ENCODE results near the gene LDHB. TPM values are rescaled to one million over a fixed set of nuclear protein-coding genes. Genes with fewer than 3 reads are reported as not detected.

LDHB gene
- total RNA-seq, 1 experiment from 2014 or later: 548 TPM

- H4K20me1 ChIP-seq (ENCODE audit: low read length): peaks cover 29% of the 10 kb centered on the region
- H3K9ac ChIP-seq (ENCODE audit: low read length): peak overlapping the region; percentile 86
- no peaks in the 10 kb centered on the region for H3K27me3 ChIP-seq (ENCODE audit: low read length)
- intact Hi-C loops (cut with micrococcal nuclease): loop anchor here (10.0 kb wide), 1 partner anchor 132 kb away; the partner anchor contains the start of gene SPX
- no peak for TF ChIP-seq EZH2 (IDR thresholded peaks at IDR 0.05; ENCODE audit: low read length, unreplicated experiment)
- no peak for TF ChIP-seq EZH2phosphoT487 (IDR thresholded peaks at IDR 0.05; ENCODE audit: borderline replicate concordance, low read length)
- no peak for TF ChIP-seq CTCF (conservative IDR thresholded peaks at IDR 0.05; ENCODE audit: low read depth, low read length)
- peak overlapping the region; percentile 30; the same call in 1 of the 2 replicates for H3K27ac ChIP-seq (ENCODE audit: low read length)
- ChIA-PET CTCF (interaction anchor here (0.6 kb wide), 1 partner anchor 28 kb away, joined by 5 read pairs; no protein-coding TSS in a partner anchor), POLR2A (ENCODE audit: unreplicated experiment) (no interaction called here)
- 0 out of 2 replicates have a peak, but pooled peaks cover 5% of the 10 kb centered on the region for H3K4me1 ChIP-seq (ENCODE audit: insufficient read depth, low read length)
- no peaks in the 10 kb centered on the region for H3K9me2 ChIP-seq (replicated peaks; ENCODE audit: low read length)
- H3K79me2 ChIP-seq (ENCODE audit: low read length): peaks cover 50% of the 10 kb centered on the region
- DNase-seq (peak; percentile 11), ATAC-seq (peak; percentile 45)
- peak overlapping the region; percentile 73 for H2AFZ ChIP-seq (ENCODE audit: low read length)
- H3K4me2 ChIP-seq (ENCODE audit: low read length): peak overlapping the region; percentile 95
- peak overlapping the region; percentile 86 for H3K4me3 ChIP-seq (ENCODE audit: low read length)
- BruUV-seq (replicated peaks): no TSS peak
- no peaks in the 10 kb centered on the region for H3F3A ChIP-seq (ENCODE audit: low read length, unreplicated experiment)
- H3K36me3 ChIP-seq (ENCODE audit: low read depth, low read length): peaks cover 30% of the 10 kb centered on the region
- no peaks in the 10 kb centered on the region for H3K9me3 ChIP-seq (ENCODE audit: low read length)
Measured at GRCh38 chr12:21656905-21657325, 727 bp downstream of the LDHB start.

GRCh38 chr12:21655591-21655990 is 2.1 kb downstream of the LDHB start:
- H4K20me1 ChIP-seq (ENCODE audit: low read length): peaks cover 29% of the 10 kb centered on the region
- H3K27ac ChIP-seq (ENCODE audit: low read length): no peak overlapping the region
- H3K4me1 ChIP-seq (ENCODE audit: insufficient read depth, low read length): 0 out of 2 replicates have a peak, but pooled peaks cover 5% of the 10 kb centered on the region
- peak overlapping the region; percentile 86 for H3K9ac ChIP-seq (ENCODE audit: low read length)
- BruUV-seq (replicated peaks): no TSS peak
- peaks cover 39% of the 10 kb centered on the region for H3K36me3 ChIP-seq (ENCODE audit: low read depth, low read length)
- H3K9me3 ChIP-seq (ENCODE audit: low read length): no peaks in the 10 kb centered on the region
- intact Hi-C loops (cut with micrococcal nuclease): loop anchor here (10.0 kb wide), 1 partner anchor 131 kb away; the partner anchor contains the start of gene SPX
- CTCF ChIA-PET: interaction anchor here (0.7 kb wide), 1 partner anchor 153 kb away, joined by 3 read pairs; no protein-coding TSS in a partner anchor
- no peaks in the 10 kb centered on the region for H3K9me2 ChIP-seq (replicated peaks; ENCODE audit: low read length)
- ATAC-seq (no peak), DNase-seq (no peak)
- POLR2A ChIA-PET (ENCODE audit: unreplicated experiment): no interaction called here
- no peaks in the 10 kb centered on the region for H3K27me3 ChIP-seq (ENCODE audit: low read length)
- peak overlapping the region; percentile 86 for H3K4me3 ChIP-seq (ENCODE audit: low read length)
- no peak overlapping the region for H2AFZ ChIP-seq (ENCODE audit: low read length)
- peaks cover 57% of the 10 kb centered on the region for H3K79me2 ChIP-seq (ENCODE audit: low read length)
- no peaks in the 10 kb centered on the region for H3F3A ChIP-seq (ENCODE audit: low read length, unreplicated experiment)
- TF ChIP-seq EZH2 (IDR thresholded peaks at IDR 0.05; ENCODE audit: low read length, unreplicated experiment): no peak
- TF ChIP-seq EZH2phosphoT487 (IDR thresholded peaks at IDR 0.05; ENCODE audit: borderline replicate concordance, low read length): no peak
- no peak for TF ChIP-seq CTCF (conservative IDR thresholded peaks at IDR 0.05; ENCODE audit: low read depth, low read length)
- H3K4me2 ChIP-seq (ENCODE audit: low read length): peak overlapping the region; percentile 95

GRCh38 chr12:21651821-21652220 is 5.8 kb downstream of the LDHB start:
- Histone ChIP-seq H3K4me3 (ENCODE audit: low read length) (no peak overlapping the region), H3K9ac (ENCODE audit: low read length) (no peak overlapping the region), H3K9me3 (ENCODE audit: low read length) (no peaks in the 10 kb centered on the region), H3K9me2 (replicated peaks; ENCODE audit: low read length) (no peaks in the 10 kb centered on the region), H3K27me3 (ENCODE audit: low read length) (no peaks in the 10 kb centered on the region), H3K27ac (ENCODE audit: low read length) (no peak overlapping the region), H3K4me1 (ENCODE audit: insufficient read depth, low read length) (0 out of 2 replicates have a peak, but pooled peaks cover 5% of the 10 kb centered on the region), H4K20me1 (ENCODE audit: low read length) (peaks cover 31% of the 10 kb centered on the region), H3K4me2 (ENCODE audit: low read length) (no peak overlapping the region), H3K79me2 (ENCODE audit: low read length) (peaks cover 59% of the 10 kb centered on the region), H2AFZ (ENCODE audit: low read length) (no peak overlapping the region), H3K36me3 (ENCODE audit: low read depth, low read length) (peaks cover 52% of the 10 kb centered on the region), H3F3A (ENCODE audit: low read length, unreplicated experiment) (no peaks in the 10 kb centered on the region)
- ATAC-seq (no peak), DNase-seq (no peak)
- TF ChIP-seq CTCF (conservative IDR thresholded peaks at IDR 0.05; ENCODE audit: low read depth, low read length): no peak
- no peak for TF ChIP-seq EZH2phosphoT487 (IDR thresholded peaks at IDR 0.05; ENCODE audit: borderline replicate concordance, low read length)
- no peak for TF ChIP-seq EZH2 (IDR thresholded peaks at IDR 0.05; ENCODE audit: low read length, unreplicated experiment)
- ChIA-PET POLR2A (ENCODE audit: unreplicated experiment) (no interaction called here), CTCF (no interaction called here)
- no TSS peak for BruUV-seq (replicated peaks)
- intact Hi-C loops (cut with micrococcal nuclease): loop anchor here (10.0 kb wide), 1 partner anchor 127 kb away; the partner anchor contains the start of gene SPX
